Measurements from ENCODE around the gene IGSF11. TPM values are rescaled to one million over a fixed set of nuclear protein-coding genes. Genes with fewer than 3 reads are reported as not detected.

The IGSF11 gene
- total and polyA plus RNA-seq, 9 of the 15 experiments (the other 6 are each of a cell fraction or from before 2014, with no cell fraction given): 1.2 to 2.8 (median 1.7) TPM

DNA sequence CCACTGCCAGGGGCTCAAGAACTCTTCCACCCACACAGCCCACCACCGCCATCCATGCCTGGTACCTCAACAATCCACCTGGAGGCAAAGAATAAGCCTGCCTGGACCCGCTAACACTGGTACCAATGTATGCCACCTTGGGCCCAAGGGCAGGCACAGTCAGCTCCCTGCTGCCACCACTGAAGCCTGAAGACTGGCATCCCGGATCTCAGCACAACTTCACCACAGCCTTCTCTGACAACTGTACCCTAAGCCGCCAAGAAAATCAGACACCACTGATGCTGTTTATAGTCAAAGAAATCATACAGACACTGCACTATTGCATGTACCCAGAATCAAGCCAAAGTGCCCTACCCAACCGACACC lies 56.3 kb downstream of the IGSF11 start:
- FAIRE-seq (no peak), ATAC-seq (no peak), DNase-seq (ENCODE audit: extremely low read depth in 1 of 4, low spot score in 3 of 4) (no peak)
- in situ Hi-C loops (cut with MboI): no loop called here
- H3K27ac ChIP-seq (ENCODE audit: extremely low read depth, low read depth, low read length): no peak overlapping the region
- ChIA-PET CTCF (ENCODE audit: low intra/inter-chr PET ratio) (no interaction called here), POLR2A (no interaction called here)
- no TSS peak for BruUV-seq (replicated peaks)
- H3K36me3 ChIP-seq (ENCODE audit: control insufficient read depth, insufficient read depth, low read length): no peaks in the 10 kb centered on the region
- no peak overlapping the region for H2AFZ ChIP-seq (ENCODE audit: low read depth, low read length)
- TF ChIP-seq NFE2L1 (tag; IDR thresholded peaks at IDR 0.05; ENCODE audit: borderline replicate concordance, low read depth) (no peak), ZSCAN29 (IDR thresholded peaks at IDR 0.05) (no peak), DDX20 (tag; IDR thresholded peaks at IDR 0.05; ENCODE audit: low read depth) (no peak), ZNF445 (CRISPR knock-in tag; IDR thresholded peaks at IDR 0.05; ENCODE audit: low read depth) (no peak), KLF10 (CRISPR knock-in tag; IDR thresholded peaks at IDR 0.05) (no peak), XRCC3 (IDR thresholded peaks at IDR 0.05) (no peak), ZNF12 (CRISPR knock-in tag; IDR thresholded peaks at IDR 0.05) (no peak)
- TF ChIP-seq, protein P1, sequence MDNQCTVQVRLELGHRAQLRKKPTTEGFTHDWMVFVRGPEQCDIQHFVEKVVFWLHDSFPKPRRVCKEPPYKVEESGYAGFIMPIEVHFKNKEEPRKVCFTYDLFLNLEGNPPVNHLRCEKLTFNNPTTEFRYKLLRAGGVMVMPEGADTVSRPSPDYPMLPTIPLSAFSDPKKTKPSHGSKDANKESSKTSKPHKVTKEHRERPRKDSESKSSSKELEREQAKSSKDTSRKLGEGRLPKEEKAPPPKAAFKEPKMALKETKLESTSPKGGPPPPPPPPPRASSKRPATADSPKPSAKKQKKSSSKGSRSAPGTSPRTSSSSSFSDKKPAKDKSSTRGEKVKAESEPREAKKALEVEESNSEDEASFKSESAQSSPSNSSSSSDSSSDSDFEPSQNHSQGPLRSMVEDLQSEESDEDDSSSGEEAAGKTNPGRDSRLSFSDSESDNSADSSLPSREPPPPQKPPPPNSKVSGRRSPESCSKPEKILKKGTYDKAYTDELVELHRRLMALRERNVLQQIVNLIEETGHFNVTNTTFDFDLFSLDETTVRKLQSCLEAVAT (IDR thresholded peaks at IDR 0.05): no peak
- TF ChIP-seq, protein P2, sequence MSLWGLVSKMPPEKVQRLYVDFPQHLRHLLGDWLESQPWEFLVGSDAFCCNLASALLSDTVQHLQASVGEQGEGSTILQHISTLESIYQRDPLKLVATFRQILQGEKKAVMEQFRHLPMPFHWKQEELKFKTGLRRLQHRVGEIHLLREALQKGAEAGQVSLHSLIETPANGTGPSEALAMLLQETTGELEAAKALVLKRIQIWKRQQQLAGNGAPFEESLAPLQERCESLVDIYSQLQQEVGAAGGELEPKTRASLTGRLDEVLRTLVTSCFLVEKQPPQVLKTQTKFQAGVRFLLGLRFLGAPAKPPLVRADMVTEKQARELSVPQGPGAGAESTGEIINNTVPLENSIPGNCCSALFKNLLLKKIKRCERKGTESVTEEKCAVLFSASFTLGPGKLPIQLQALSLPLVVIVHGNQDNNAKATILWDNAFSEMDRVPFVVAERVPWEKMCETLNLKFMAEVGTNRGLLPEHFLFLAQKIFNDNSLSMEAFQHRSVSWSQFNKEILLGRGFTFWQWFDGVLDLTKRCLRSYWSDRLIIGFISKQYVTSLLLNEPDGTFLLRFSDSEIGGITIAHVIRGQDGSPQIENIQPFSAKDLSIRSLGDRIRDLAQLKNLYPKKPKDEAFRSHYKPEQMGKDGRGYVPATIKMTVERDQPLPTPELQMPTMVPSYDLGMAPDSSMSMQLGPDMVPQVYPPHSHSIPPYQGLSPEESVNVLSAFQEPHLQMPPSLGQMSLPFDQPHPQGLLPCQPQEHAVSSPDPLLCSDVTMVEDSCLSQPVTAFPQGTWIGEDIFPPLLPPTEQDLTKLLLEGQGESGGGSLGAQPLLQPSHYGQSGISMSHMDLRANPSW (CRISPR knock-in tag; IDR thresholded peaks at IDR 0.05): no peak
- TF ChIP-seq, protein P3, sequence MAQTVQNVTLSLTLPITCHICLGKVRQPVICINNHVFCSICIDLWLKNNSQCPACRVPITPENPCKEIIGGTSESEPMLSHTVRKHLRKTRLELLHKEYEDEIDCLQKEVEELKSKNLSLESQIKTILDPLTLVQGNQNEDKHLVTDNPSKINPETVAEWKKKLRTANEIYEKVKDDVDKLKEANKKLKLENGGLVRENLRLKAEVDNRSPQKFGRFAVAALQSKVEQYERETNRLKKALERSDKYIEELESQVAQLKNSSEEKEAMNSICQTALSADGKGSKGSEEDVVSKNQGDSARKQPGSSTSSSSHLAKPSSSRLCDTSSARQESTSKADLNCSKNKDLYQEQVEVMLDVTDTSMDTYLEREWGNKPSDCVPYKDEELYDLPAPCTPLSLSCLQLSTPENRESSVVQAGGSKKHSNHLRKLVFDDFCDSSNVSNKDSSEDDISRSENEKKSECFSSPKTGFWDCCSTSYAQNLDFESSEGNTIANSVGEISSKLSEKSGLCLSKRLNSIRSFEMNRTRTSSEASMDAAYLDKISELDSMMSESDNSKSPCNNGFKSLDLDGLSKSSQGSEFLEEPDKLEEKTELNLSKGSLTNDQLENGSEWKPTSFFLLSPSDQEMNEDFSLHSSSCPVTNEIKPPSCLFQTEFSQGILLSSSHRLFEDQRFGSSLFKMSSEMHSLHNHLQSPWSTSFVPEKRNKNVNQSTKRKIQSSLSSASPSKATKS (CRISPR knock-in tag; IDR thresholded peaks at IDR 0.05): no peak
- TF ChIP-seq, protein P4, sequence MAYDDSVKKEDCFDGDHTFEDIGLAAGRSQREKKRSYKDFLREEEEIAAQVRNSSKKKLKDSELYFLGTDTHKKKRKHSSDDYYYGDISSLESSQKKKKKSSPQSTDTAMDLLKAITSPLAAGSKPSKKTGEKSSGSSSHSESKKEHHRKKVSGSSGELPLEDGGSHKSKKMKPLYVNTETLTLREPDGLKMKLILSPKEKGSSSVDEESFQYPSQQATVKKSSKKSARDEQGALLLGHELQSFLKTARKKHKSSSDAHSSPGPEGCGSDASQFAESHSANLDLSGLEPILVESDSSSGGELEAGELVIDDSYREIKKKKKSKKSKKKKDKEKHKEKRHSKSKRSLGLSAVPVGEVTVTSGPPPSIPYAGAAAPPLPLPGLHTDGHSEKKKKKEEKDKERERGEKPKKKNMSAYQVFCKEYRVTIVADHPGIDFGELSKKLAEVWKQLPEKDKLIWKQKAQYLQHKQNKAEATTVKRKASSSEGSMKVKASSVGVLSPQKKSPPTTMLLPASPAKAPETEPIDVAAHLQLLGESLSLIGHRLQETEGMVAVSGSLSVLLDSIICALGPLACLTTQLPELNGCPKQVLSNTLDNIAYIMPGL (CRISPR knock-in tag; IDR thresholded peaks at IDR 0.05): no peak
- H3K4me3 ChIP-seq: no peak overlapping the region
- no peaks in the 10 kb centered on the region; a peak in 1 of 5 replicates for H3K4me1 ChIP-seq (replicated peaks in 1 of 2; ENCODE audit: control insufficient read depth in 2 of 2, insufficient read depth in 2 of 2, low read length in 2 of 2)
- no peaks in the 10 kb centered on the region for H4K20me1 ChIP-seq (replicated peaks; ENCODE audit: control insufficient read depth, insufficient read depth, low read length)
- no peak overlapping the region for H3K4me2 ChIP-seq (ENCODE audit: insufficient read depth, low read length)
- no peaks in the 10 kb centered on the region for H3K9me3 ChIP-seq (replicated peaks; ENCODE audit: control insufficient read depth, insufficient read depth, low read depth, low read length)
- H3K79me2 ChIP-seq (ENCODE audit: control insufficient read depth, insufficient read depth, low read length): no peaks in the 10 kb centered on the region
- H3K9me1 ChIP-seq (ENCODE audit: control insufficient read depth, insufficient read depth, low read length): no peaks in the 10 kb centered on the region
- no peaks in the 10 kb centered on the region for H3K27me3 ChIP-seq (ENCODE audit: control insufficient read depth in 2 of 2, insufficient read depth in 2 of 2, low read length in 2 of 2)
- 69% methylated on average over 4 of the region's 5 CpGs for WGBS (ENCODE audit: insufficient coverage, low coverage, missing lambda C conversion rate)
- intact Hi-C loops (cut with micrococcal nuclease): no loop called here
- no peak overlapping the region for H3K9ac ChIP-seq (ENCODE audit: insufficient read depth in 1 of 2, low read depth in 2 of 2, low read length in 2 of 2)
